WI38 (cell line): ENCODE measurements around the gene MEF2A.

Experiments used
- H3K4me3 ChIP-seq: 2 replicates; pipeline ENCODE4 v1.5.1; 2011; ENCODE audit warnings: low read depth, mild to moderate bottlenecking, control low read depth, low read length
- CTCF ChIP-seq: IDR thresholded peaks from 2 replicates; pipeline ENCODE4 v1.5.1; 2012; ENCODE audit warnings: low read depth, mild to moderate bottlenecking, control low read depth, low read length

Gene MEF2A

GRCh38 chr15:99592145-99592791 lies 26.5 kb downstream of the MEF2A start:
- TF ChIP-seq CTCF: no peak
- no peak overlapping the region for H3K4me3 ChIP-seq

GRCh38 chr15:99593070-99593469 lies 27.3 kb downstream of the MEF2A start:
- H3K4me3 ChIP-seq: no peak overlapping the region
- TF ChIP-seq CTCF: no peak

- TF ChIP-seq CTCF: no peak
- H3K4me3 ChIP-seq: no peak overlapping the region
Observed at GRCh38 chr15:99594916-99595315, 29.1 kb downstream of the MEF2A start.

- no peak overlapping the region for H3K4me3 ChIP-seq
- no peak for TF ChIP-seq CTCF
Observed at GRCh38 chr15:99598296-99598695, 32.5 kb downstream of the MEF2A start.

GRCh38 chr15:99603828-99604227 lies 38.0 kb downstream of the MEF2A start:
- no peak overlapping the region for H3K4me3 ChIP-seq
- no peak for TF ChIP-seq CTCF

- no peak for TF ChIP-seq CTCF
- H3K4me3 ChIP-seq: no peak overlapping the region
Observed at GRCh38 chr15:99604865-99605264, 39.1 kb downstream of the MEF2A start.

GRCh38 chr15:99605490-99605931 lies 39.7 kb downstream of the MEF2A start:
- TF ChIP-seq CTCF: no peak
- H3K4me3 ChIP-seq: no peak overlapping the region
